Sigmoid colon (tissue), 4 donors: ENCODE data around the gene BORCS6.
"Not testable (repeated sequence)": the region's sequence is repeated elsewhere in the genome, so short reads cannot be mapped to it uniquely, and the experiment has no call there.

ENCODE experiments used
- CTCF ChIP-seq, 4 experiments: fragments of 450-650 bp in 3 of 4; fragments of 200-600 bp in 1 of 4; IDR thresholded peaks; one replicate each; pipeline ENCODE4 v1.5.1; 2016 to 2019; ENCODE audit warnings: antibody characterized with exemption in 4 of 4, mild to moderate bottlenecking in 3 of 4, moderate library complexity in 2 of 4
- POLR2AphosphoS5 ChIP-seq, 4 donors: sonication (generic); formaldehyde crosslinking; IDR thresholded peaks; one replicate each; pipeline ENCODE4 v1.6.1; 2017; ENCODE audit warnings: antibody characterized with exemption in 4 of 4

GRCh38 chr17:8214000-8214399 is 24.0 kb upstream of the BORCS6 start:
- not testable (repeated sequence) for TF ChIP-seq CTCF, POLR2AphosphoS5 (IDR thresholded peaks at IDR 0.05)
